Measurements from ENCODE around the gene ATP2B2.
A peak's percentile ranks its signal among the peaks of the same experiment; 100 is the strongest.

The ATP2B2 gene

DNA sequence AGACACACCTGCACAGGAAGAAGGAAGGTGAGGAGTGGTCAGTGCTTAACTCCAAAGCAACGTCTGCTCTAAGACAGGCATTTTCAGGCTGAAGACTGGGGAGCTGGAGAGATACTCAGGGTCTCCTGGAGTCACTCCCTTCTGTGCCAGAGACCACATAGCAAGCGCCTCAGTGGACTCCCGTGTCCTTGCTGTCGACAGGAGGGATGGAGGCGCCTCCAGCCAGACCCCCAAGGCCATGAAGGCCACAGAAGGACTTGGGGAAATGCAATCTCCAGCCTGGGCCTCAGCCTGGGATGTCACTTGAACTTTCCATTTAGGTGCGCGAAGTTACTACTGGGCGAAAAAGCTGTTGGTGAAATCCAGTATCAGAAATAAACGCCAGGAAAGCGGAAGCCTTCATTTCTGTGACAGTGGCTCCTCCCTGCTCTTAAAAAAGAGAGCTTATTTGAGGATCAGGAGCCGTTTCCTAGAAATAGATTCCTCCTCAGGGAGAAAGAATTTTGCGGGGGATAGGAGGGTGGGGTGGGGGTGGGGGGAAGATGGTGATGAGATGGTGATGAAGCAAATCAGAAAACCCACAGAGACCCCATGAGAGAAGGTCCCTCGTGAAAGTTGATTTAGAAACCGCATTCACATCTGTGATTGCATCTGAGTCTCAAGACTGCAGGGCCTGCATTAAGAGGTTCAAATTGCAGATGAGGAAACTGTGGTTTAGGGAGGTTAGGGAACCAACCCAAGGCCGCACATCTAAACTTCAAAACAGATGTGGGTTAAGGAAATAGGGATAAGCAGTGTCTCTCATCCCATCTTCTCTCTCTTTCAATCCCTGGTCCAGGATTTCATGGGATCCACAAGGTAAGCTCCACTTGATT, 78.8 kb downstream of the ATP2B2 start:
- no peak for DNase-seq (ENCODE audit: low read depth)

DNA sequence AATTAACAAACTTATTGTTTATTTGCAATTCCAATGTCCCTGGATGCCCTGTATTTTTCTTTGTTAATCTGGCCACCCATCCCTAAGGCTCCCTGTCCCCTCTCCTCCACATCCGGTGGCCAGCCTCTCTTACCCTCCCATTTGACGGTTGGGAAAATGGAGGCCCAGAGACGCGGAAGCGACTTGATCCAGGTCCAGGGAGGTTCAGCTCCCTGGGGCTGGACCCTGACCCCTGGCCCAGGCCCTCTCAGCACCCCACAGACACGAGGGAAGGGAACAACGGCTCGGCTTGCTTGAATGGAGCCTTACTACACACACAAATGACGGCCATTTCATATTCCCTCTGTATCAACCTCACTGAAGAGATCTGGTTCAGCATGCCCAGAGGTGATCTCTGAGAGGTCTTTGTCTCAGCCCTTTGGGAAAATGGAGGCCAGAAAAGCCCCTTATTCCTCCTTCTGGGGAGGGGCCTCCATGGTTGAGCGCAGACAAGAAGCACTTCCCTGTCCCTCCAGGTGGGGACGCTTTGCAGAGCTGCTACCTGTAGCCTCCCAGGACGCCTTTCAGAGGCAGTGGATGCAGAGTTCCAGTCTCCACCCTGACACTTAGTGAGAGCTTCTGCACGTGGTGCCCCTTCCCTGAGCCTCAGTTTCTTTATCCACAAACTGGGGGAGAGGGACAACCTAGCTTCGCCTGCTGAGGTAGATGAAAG, 82.1 kb downstream of the ATP2B2 start:
- no peak for DNase-seq (ENCODE audit: low read depth)

DNA sequence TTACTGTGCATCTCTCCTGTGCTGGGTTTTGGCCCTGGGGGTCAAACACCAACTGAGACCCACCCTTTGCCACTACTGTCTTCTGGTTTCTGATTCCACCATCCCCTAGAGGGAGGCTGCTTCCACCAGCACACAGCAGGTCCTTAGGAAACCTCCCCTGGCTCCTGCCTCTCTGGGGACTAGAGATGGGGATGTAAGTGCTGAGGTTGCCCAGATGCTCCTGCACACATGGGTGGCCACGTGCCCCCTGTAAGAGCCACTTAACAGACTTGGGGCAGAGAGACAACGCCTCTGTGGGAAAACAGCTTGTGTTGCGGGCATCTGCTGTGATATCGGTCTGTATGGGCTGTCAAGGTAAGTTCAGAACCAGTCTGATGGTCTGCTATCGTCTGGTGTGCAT, 83.4 kb downstream of the ATP2B2 start:
- no peak for DNase-seq (ENCODE audit: low read depth)

DNA sequence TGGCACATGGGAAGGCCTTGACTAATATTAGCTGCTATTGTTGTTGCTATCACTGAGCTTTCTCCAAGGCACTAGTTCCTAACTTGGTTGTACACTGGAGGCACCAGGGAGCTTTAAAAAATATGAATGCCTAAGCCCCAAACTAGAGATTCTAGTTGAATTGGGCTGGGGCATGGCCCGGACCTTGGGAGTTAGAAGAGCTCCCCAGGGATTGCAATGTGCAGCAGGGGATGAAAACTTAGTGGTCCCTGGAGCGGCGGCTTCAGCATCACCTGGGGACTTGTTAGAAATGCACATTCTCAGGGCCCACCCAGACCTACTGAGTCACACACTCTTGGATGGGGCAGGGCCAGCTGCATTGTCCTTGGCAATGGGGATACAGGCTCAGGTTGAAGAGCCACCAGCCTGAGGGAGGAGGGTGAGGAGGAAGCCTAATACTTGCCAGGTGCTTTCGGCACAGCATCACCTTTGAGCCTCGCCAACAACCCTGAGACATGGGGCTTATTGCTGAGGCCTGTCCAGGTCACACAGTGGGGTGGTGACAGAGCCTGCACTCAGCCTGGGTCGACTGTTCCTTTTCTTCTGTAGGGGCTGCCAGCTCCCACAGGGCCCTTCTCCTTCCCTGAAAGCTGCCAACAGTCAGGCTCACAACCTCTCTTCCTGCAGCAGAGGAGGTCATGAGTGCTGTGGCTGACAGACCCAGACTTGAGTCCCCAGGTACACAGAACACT, 84.5 kb downstream of the ATP2B2 start:
- no peak for DNase-seq (ENCODE audit: low read depth)

DNA sequence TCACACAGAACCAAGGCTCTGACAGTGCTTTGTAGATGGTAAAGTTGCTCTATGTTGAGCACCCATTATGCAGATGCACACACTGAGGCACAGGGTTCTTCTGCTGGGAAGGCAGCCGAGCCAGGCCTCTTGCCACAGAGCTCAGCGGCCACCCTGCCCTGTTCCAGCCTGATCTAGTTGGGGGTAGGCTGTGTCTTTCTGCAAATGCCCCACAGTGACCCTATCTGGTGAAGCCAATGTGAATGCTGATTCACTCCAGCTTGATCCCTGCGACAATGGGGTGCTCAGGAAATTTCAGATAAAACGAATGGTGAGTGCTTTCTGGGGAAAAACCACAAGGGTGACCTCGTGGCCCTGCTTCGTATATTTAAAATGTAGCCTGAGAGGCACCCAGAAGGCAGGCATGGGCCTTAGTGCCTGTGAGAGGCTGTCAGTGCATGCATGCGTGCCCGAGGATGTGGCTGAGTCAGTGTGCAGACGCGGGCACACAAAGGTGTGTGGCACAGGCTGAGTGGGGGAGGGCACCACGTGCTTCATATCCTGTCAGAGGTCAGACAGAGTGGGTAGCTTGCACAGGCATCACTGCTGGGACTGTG, 85.7 kb downstream of the ATP2B2 start:
- DNase-seq (ENCODE audit: low read depth) = peak; percentile 2

DNA sequence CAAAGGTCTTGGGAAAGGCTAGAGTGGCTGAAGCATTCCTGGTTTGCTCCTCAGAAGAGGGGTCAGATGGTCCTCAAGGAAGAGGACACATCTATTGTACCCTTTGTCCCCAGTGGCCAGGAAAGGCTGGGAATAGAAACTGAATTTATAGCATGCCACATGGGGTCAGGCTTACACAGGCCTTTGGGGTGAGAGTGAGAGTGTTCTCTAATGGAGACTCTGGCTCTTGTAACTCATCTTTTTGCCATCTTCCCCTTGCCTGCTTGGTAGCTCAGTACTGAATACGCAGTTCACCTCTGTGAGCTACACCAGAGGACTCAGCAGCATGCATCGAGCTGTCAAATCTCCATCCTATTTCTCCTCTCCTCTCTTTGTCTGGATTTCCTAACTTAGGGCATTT, 87.5 kb downstream of the ATP2B2 start:
- no peak for DNase-seq (ENCODE audit: low read depth)

DNA sequence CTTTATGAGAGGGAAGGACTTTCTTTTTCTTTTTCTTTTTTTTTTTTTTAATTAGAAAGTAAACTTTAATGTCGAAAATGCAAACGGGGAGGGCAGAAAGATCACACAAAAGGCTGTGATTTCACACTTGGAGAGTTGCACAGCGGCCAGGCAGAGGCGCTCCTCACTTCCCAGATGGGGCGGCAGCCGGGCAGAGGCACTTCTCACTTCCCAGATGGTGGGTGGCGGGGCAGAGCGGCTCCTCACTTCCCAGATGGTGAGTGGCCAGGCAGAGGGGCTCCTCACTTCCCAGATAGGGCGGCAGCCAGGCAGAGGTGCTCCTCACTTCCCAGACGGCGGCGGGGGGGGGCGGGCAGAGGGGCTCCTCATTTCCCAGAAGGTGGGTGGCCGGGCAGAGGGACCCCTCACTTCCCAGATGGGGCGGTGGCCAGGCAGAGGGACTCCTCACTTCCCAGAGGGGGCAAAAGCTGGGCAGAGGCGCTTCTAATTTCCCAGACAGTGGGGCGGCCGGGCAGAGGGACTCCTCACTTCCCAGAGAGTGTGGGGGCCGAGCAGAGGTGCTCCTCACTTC, 88.6 kb downstream of the ATP2B2 start:
- no peak for DNase-seq (ENCODE audit: low read depth)

DNA sequence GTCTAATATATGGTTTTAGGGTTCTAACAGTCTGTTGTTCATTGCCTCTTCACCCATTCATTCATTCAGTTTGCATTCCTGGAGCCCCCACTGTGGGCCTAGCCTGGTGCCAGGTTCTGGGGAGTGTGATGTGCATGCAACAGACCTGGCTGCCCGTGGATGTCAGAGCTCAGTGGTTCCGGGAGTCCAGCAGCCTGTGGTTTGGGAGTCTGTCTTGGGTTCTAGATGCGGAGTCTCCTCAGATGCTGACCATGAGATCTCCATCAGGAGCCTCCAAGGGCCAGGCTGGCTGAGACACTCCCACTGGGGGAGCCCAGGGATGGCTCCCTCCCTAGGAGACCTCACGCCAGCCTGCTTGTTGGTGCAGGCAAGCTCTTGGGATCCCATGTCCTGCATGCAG, 92.3 kb downstream of the ATP2B2 start:
- DNase-seq (ENCODE audit: low read depth) = no peak

DNA sequence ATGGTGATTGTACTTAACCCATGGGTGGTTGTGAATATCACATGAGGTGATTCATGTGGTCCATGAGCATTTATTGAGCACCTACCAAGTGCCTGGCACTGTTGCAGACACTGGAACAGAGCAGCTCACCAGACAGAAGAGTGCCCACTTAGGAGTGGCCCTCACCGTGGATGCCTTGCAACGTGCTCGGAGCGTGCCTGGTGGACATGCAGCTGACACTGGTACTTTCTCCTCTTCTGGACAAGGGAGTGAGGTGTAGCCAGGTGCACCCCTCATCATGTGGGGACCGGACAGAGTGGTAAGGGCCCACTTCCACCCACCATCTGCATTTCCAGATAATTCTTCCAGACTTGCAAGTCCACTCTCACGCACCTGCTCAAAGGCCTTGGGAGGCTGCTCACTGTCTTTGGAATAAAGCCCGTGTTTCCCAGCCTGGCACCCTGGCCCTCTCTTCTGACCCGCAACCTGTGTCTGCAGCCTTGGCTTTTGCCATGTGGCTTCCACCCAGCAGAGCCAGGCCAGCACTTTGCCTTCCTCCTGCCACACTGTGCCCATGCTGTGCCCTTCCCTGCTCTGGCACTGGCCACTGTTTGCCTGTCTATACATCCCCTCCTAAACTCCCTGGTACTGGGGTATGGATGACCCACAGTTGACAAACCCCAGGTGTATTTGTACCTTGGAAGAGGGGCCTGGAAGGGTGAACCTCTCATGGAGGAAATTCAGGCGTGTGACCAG, 93.6 kb downstream of the ATP2B2 start:
- no peak for DNase-seq (ENCODE audit: low read depth)

DNA sequence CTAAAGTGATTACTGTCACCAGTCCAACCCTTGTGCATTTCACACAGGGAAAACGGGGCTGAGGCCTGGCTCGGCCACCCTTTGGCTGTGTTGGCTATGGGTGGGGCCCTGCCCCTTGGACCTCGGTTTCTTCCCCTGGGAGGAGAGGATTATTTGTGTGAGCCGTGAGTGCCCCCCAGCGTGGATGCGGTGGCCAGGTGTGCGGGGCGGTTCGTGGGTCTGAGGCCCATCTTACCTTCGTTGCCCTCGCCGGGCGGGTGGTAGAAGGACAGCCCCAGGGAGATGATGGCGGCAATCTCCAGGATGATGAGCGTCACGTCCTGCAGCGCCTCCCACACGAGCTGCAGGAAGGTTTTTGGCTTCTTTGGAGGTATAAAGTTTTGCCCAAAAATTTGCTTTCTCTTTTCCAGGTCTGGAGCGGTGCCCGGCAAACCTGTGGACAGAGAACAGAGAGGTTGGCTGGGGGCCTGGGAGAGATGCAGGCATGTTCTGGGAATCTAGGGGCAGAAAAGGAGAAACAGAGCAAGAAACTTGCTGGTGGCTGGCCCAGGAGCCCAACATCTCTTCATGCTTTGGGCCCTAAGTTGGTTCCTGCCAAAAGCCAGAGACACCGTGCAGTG, 94.9 kb downstream of the ATP2B2 start:
- DNase-seq (ENCODE audit: low read depth) = no peak

DNA sequence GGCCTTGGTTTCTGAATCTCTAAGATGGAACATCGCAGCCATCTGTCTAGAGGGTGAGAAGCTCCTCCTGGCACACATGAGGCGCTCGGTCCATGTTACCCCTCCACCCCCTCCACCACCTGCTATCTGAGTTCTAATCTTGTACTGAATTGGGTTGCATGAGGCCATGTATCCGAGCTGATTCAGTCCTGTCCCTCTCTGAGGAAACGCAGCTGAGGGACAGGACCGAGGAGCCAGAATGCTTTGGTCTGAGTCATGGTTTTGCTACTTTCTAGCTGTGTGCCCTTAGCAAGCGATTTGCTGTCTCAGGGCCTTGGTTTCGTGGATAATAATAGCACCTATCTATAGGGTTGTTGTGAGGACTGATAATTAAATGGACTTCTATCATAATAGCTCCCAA, 96.7 kb downstream of the ATP2B2 start:
- DNase-seq (ENCODE audit: low read depth) = no peak

DNA sequence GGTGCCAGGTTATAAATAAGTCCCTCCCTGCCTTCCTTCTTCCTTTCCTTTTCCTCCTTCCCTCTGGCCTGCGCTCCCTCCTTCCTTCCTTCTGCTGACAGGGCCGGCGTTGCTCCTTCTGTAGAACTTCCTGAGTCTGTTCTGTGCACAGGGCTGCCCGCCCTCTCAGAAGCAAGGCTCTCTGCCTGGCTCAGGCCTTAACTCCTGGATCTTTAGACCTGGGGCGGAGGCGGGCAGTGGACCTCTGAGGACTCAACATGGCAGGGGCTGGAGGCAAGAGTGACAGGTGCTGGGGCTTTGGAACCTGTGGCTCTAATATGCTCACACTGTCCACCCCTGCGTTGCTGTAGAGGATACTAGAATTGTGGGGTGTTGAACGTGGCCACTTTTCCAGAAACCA, 98.0 kb downstream of the ATP2B2 start:
- no peak for DNase-seq (ENCODE audit: low read depth)

DNA sequence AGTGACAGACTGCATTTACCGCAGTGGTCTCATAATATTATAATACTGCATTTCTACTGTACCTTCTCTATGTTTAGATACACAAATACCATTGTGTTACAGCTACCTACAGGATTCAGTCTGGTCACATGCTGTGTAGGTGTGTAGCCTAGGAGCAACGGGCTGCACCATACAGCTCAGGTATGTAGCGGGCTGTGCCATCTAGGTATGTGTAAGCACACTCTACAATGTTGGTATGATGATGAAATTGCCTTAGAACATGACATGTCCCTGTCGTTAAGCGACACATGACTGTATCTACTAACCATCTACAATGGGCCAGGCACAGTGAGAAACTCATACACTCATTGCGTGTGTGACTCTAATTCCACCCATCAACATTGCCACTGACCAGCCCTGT, 99.0 kb downstream of the ATP2B2 start:
- DNase-seq (ENCODE audit: low read depth) = no peak

DNA sequence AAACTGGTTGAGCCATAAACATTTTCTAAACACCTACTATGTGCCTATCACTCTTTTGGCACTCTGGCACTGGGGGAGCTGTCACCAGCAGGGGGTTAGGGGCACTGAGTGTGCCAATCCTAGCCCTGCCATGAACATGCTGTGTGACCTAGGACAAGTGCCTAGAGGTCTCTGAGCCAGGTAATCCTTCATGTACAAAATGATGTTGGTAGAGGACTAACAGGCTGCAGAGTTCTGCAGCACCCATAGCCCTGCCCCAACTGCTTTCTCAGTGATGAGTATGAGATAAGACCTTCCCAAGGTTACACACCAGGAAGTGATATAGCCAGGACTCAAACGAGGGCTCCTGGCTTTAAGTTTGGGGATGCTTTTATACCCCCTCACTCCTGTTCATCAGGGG, 99.6 kb downstream of the ATP2B2 start:
- no peak for DNase-seq (ENCODE audit: low read depth)

DNA sequence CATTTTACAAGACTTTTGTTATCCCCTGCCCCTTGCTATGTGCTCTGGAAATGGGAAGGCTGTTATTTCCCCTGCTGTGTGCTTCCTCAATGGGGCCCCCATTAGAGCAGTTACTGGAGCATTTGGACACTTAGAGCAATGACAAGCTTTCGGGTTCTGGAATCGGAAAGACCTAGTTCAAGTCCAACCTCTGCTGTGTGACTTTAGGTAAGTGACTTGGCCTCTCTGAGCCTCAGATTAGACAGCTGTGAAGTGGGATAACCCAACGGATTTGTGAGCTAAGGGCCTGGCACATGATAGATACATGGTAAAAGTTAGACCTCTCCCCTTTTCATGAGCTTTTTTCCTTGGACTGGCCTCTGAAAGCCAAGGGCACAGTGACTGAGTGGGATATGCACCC, 100.5 kb downstream of the ATP2B2 start:
- DNase-seq (ENCODE audit: low read depth) = no peak

DNA sequence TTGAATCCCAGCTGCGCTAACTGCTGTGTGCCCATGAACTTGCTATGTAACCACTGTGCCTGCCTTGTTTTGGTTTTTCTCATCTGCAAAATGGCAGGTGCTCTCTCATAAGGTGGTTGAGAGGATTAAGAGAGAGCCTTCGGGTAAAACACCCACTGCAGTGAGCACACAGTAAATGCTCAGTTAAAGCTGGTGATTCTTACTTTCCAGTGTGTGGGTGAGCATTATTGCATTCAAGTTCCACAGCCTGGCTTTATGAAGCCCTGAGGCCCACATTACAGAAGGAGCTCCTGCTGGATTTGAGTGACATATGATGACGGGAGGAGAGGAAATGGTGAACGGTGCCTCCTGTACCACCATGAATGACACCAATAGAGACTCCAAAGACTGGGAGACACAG, 101.0 kb downstream of the ATP2B2 start:
- DNase-seq (ENCODE audit: low read depth) = no peak

DNA sequence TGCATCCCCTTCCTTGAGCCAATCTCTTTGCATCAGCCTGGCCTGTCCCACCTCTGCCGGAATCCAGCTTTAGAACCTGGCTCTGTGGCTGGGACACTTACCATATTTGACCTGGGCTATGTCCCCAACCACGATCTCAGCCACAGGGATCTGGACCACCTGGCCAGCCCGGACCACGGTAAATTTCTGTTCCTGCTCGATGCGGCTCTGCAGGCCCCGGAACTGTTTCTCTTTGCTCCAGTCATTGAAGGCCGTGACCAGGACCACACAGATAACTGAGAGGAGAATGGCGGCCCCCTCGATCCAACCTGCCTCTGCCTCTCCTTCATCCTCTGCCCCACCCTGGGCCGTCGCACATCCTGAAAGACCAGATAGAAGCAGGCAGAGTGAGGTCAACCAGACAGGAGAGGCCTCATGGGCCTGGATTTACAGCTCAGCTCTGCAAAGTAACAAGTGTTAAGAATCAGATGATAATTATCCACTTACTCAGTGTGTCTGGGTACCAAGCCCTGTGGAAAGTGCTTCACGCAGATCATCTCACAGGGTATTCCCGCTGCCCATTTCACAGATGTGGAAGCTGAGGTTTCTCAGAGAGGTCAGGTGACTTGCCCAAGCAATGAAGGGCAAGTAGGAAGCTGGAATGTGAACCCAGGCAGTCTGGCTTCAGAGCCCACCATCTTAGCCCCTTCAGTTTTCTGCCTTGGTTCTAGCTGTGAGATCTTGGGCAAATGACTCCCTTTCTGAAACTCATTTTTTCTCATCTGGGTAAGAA, 103.2 kb downstream of the ATP2B2 start:
- DNase-seq (ENCODE audit: low read depth) = no peak

DNA sequence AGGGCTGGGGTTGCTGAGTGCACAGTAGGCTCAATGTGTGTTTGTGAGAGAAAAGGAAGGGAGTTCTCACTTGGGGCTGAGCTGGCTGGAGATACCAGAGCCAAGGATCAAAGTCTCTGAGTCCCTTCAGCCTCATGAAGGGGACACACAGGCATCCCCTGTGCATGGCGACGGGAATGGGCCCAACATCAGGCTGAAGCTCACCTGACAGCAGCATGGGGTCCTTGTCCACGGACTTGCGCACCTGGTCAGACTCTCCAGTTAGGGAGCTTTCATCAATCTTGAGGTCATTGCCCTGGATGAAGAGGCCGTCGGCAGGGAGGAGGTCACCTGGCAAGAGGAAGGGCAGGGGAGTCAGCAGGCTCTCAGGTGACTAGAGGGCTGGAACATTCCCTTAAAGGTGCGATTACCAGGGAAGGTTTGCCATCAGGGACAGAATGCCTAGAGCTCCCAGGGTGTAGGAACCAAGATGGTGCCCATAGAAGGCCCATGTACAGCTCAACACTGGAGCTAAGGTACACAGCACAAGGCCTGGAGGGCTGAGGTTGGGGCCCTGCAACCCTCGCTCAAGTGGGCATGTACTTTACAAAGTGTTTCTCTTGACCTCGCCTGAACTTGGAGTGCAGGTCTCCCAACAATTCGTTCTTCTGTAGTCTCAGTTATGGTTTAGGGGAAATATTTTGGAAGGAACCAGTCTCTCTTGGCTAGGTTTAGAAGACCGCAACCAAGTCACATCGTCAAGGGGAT, 104.5 kb downstream of the ATP2B2 start:
- no peak for DNase-seq (ENCODE audit: low read depth)

DNA sequence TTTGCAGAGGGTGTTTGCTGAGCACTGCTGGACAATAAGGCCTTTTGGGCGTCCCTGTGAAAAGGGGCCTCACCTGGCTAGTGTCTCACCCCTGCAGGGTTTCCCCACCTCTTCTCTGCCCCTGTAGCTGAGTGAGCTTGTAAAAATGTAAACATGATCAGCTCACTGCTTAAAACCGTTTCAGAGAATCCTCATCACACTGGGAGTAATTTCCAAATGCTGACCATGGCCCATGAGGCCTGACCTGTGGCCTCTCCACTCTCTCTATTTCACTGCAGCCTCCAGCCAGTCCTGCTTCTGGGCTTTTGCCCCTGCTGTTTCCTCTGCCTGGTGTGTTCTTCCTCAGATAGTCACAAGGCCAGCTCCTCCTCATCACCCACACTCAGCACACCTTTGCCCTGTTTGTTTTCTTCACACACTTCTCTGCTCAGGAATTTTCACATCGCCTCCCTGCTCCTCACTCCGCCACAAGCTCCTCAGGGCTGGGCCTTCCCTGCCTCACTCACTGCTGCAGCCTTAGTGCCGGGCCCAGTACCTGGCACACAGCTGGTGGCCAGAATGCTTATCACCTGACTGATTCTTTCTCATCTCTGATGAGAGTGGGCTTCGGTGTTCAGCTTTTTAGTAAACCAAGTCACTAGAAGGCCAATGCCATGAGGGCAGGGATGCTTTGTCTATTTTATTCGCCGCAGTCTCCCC, 105.2 kb downstream of the ATP2B2 start:
- no peak for DNase-seq (ENCODE audit: low read depth)
